Measurements from ENCODE around the gene ZNF662. TPM values are rescaled to one million over a fixed set of nuclear protein-coding genes. Genes with fewer than 3 reads are reported as not detected.

The ZNF662 gene
- total RNA-seq, 2 experiments from 2014 or later = 2.5 to 2.7 TPM

DNA sequence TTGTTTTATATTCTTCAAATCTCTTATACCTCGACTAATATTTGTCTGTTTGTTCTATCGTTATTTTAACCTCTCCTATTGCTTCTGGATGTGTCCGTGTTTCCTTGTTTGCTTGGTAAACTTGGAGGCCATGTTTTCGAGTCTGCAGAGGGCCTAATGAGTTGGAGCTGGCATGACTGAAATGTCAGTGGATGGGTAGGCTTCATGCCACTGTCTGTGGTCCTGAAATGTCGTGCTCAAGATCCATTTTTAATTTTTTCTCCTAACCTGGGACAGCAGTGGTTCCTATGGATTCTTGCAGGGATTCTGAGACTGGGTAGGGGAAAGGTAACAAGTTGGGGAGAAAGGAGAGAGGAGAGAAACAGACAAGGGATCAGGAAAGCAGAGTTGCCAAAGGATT lies 54.3 kb downstream of the ZNF662 start:
- DNase-seq (no peak), ATAC-seq (ENCODE audit: poor library complexity) (no peak)
- Mint-ChIP-seq H3K36me3 (ENCODE audit: low read depth) (no peaks in the 10 kb centered on the region), H3K9me3 (no peaks in the 10 kb centered on the region), H3K4me1 (ENCODE audit: low read depth) (peaks cover 29% of the 10 kb centered on the region), H3K27ac (no peak overlapping the region), H3K27me3 (peaks cover 4% of the 10 kb centered on the region), H3K4me3 (no peak overlapping the region)
- Histone ChIP-seq H3K27me3 (ENCODE audit: control insufficient read depth in 1 of 2, insufficient read depth in 2 of 2, low read length in 2 of 2) (no peaks in the 10 kb centered on the region), H3K36me3 (ENCODE audit: insufficient read depth, low read length) (no peaks in the 10 kb centered on the region), H3K4me1 (ENCODE audit: insufficient read depth, low read length) (peaks cover 9% of the 10 kb centered on the region), H3K4me3 (ENCODE audit: low read length) (no peak overlapping the region), H3K27ac (ENCODE audit: low read depth in 1 of 2, low read length in 2 of 2) (no peak overlapping the region), H3K9me3 (ENCODE audit: control insufficient read depth in 1 of 2, insufficient read depth in 1 of 2, low read length in 2 of 2) (no peaks in the 10 kb centered on the region)
- CTCF ChIA-PET = no interaction called here
- POLR2A ChIA-PET = interaction anchor here (0.6 kb wide), 1 partner anchor 72 kb away, joined by 3 read pairs; no protein-coding TSS in a partner anchor
- TF ChIP-seq, protein P1, sequence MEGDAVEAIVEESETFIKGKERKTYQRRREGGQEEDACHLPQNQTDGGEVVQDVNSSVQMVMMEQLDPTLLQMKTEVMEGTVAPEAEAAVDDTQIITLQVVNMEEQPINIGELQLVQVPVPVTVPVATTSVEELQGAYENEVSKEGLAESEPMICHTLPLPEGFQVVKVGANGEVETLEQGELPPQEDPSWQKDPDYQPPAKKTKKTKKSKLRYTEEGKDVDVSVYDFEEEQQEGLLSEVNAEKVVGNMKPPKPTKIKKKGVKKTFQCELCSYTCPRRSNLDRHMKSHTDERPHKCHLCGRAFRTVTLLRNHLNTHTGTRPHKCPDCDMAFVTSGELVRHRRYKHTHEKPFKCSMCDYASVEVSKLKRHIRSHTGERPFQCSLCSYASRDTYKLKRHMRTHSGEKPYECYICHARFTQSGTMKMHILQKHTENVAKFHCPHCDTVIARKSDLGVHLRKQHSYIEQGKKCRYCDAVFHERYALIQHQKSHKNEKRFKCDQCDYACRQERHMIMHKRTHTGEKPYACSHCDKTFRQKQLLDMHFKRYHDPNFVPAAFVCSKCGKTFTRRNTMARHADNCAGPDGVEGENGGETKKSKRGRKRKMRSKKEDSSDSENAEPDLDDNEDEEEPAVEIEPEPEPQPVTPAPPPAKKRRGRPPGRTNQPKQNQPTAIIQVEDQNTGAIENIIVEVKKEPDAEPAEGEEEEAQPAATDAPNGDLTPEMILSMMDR (IDR thresholded peaks at IDR 0.05) = no peak
- intact Hi-C loops (cut with DNase I, micrococcal nuclease) = loop anchor here (2.0 to 10.0 kb wide), 7 partner anchors 111 to 1237 kb away; no protein-coding TSS in a partner anchor

- no peak overlapping the region for H3K27ac ChIP-seq (ENCODE audit: low read depth in 1 of 2, low read length in 2 of 2)
- CTCF ChIA-PET = interaction anchor here (1.7 kb wide), 1 partner anchor 542 kb away, joined by 8 read pairs; no protein-coding TSS in a partner anchor
- H3K4me3 ChIP-seq (ENCODE audit: low read length) = no peak overlapping the region
- intact Hi-C loops (cut with DNase I, micrococcal nuclease) = loop anchor here (1.0 to 10.0 kb wide), 10 partner anchors 110 to 1237 kb away; no protein-coding TSS in a partner anchor
- peaks cover 12% of the 10 kb centered on the region for H3K4me1 ChIP-seq (ENCODE audit: insufficient read depth, low read length)
- DNase-seq (no peak), ATAC-seq (ENCODE audit: poor library complexity) (no peak)
- TF ChIP-seq, protein P1 (IDR thresholded peaks at IDR 0.05) = no peak
- no peak overlapping the region for H3K27ac Mint-ChIP-seq
- peaks cover 4% of the 10 kb centered on the region for H3K27me3 Mint-ChIP-seq
- H3K36me3 Mint-ChIP-seq (ENCODE audit: low read depth) = no peaks in the 10 kb centered on the region
- POLR2A ChIA-PET = no interaction called here
- H3K9me3 ChIP-seq (ENCODE audit: control insufficient read depth in 1 of 2, insufficient read depth in 1 of 2, low read length in 2 of 2) = no peaks in the 10 kb centered on the region
- H3K9me3 Mint-ChIP-seq = no peaks in the 10 kb centered on the region
- no peak overlapping the region for H3K4me3 Mint-ChIP-seq
- peaks cover 34% of the 10 kb centered on the region for H3K4me1 Mint-ChIP-seq (ENCODE audit: low read depth)
- no peaks in the 10 kb centered on the region for H3K36me3 ChIP-seq (ENCODE audit: insufficient read depth, low read length)
- H3K27me3 ChIP-seq (ENCODE audit: control insufficient read depth in 1 of 2, insufficient read depth in 2 of 2, low read length in 2 of 2) = no peaks in the 10 kb centered on the region
Observed at GRCh38 chr3:42960786-42961185, 54.8 kb downstream of the ZNF662 start.

DNA sequence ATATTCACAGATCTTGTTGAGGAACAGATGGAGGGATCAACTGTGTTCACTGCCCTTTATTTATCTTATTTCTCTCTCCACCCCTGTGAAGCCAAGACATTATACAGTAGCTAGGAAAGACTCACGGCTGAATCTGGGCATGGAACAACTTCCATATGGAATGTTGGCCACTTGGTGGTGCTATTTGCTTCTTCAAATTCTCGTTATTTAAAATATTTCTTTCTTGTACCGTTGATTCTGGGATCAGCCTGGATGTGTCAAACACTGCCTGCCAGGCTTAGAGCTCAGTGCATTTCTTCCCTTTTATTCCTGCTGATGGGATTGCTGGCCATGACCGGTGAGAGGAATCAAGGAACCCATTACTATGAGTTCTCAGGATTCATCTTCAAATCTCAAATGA lies 55.7 kb downstream of the ZNF662 start:
- Histone ChIP-seq H3K36me3 (ENCODE audit: insufficient read depth, low read length) (no peaks in the 10 kb centered on the region), H3K9me3 (ENCODE audit: control insufficient read depth in 1 of 2, insufficient read depth in 1 of 2, low read length in 2 of 2) (no peaks in the 10 kb centered on the region), H3K27me3 (ENCODE audit: control insufficient read depth in 1 of 2, insufficient read depth in 2 of 2, low read length in 2 of 2) (no peaks in the 10 kb centered on the region), H3K4me1 (ENCODE audit: insufficient read depth, low read length) (peaks cover 12% of the 10 kb centered on the region), H3K27ac (ENCODE audit: low read depth in 1 of 2, low read length in 2 of 2) (no peak overlapping the region), H3K4me3 (ENCODE audit: low read length) (no peak overlapping the region)
- no peak overlapping the region for H3K27ac Mint-ChIP-seq
- H3K4me1 Mint-ChIP-seq (ENCODE audit: low read depth) = peaks cover 37% of the 10 kb centered on the region
- H3K27me3 Mint-ChIP-seq = peaks cover 4% of the 10 kb centered on the region
- TF ChIP-seq, protein P1 (IDR thresholded peaks at IDR 0.05) = peak; percentile 71
- DNase-seq (peak in 7 of 14 experiments; percentile 4 to 66 (median 54)), ATAC-seq (ENCODE audit: poor library complexity) (no peak)
- H3K36me3 Mint-ChIP-seq (ENCODE audit: low read depth) = no peaks in the 10 kb centered on the region
- CTCF ChIA-PET = interaction anchor here (0.5 to 2.4 kb wide), 6 partner anchors 10 to 541 kb away, joined by 3 to 8 read pairs (median 4); no protein-coding TSS in a partner anchor
- intact Hi-C loops (cut with DNase I, micrococcal nuclease) = loop anchor here (1.0 to 10.0 kb wide), 10 partner anchors 109 to 1236 kb away; no protein-coding TSS in a partner anchor
- POLR2A ChIA-PET = interaction anchor here (0.6 to 1.2 kb wide), 5 partner anchors 126 to 262 kb away, joined by 3 to 7 read pairs (median 3); no protein-coding TSS in a partner anchor
- H3K4me3 Mint-ChIP-seq = no peak overlapping the region
- no peaks in the 10 kb centered on the region for H3K9me3 Mint-ChIP-seq

Data from CD4-positive, alpha-beta T cell (primary cell).